DMS153 treated with DMSO at 0.1 percent for 48 hours (cell line): ENCODE measurements around the gene POU2AF3.
"Not testable (repeated sequence)": the region's sequence is repeated elsewhere in the genome, so short reads cannot be mapped to it uniquely, and the experiment has no call there.

Experiments used
- DNase-seq: peaks from one replicate; lab custom pipeline; 2025; ENCODE audit not compliant: unreplicated experiment; lab: John Stamatoyannopoulos, UW

POU2AF3 gene

GRCh38 chr11:111298413-111299100, at the start of gene POU2AF3:
Gene POU2AF3 (plus strand): TSS chr11:111298546. CDS start chr11:111298582, 36 bp downstream.
- no peak for DNase-seq

- no peak for DNase-seq
These were observed 47.4 kb upstream of the POU2AF3 start for GRCh38 chr11:111250936-111251335.

- no peak for DNase-seq
These were observed 45.2 kb upstream of the POU2AF3 start for GRCh38 chr11:111253131-111253530.

GRCh38 chr11:111253630-111254029, 44.7 kb upstream of the POU2AF3 start:
- DNase-seq: no peak

- no peak for DNase-seq
These were observed 40.3 kb upstream of the POU2AF3 start for GRCh38 chr11:111258046-111258445.

- no peak for DNase-seq
These were observed 38.5 kb upstream of the POU2AF3 start for GRCh38 chr11:111259896-111260295.

- DNase-seq: no peak
These were observed 37.5 kb upstream of the POU2AF3 start for GRCh38 chr11:111260811-111261210.

GRCh38 chr11:111264646-111265045, 33.7 kb upstream of the POU2AF3 start:
- DNase-seq: no peak

GRCh38 chr11:111265421-111265820, 32.9 kb upstream of the POU2AF3 start:
- DNase-seq: no peak

GRCh38 chr11:111268303-111268702, 30.0 kb upstream of the POU2AF3 start:
- DNase-seq: not testable (repeated sequence)

GRCh38 chr11:111269146-111269868, 29.0 kb upstream of the POU2AF3 start:
- DNase-seq: no peak

- DNase-seq: no peak
These were observed 25.9 kb upstream of the POU2AF3 start for GRCh38 chr11:111272420-111272819.

- no peak for DNase-seq
These were observed 15.7 kb upstream of the POU2AF3 start for GRCh38 chr11:111282562-111283075.

- DNase-seq: no peak
These were observed 14.3 kb upstream of the POU2AF3 start for GRCh38 chr11:111283945-111284481.

- DNase-seq: no peak
These were observed 12.9 kb upstream of the POU2AF3 start for GRCh38 chr11:111285189-111286091.

GRCh38 chr11:111291764-111292163, 6.6 kb upstream of the POU2AF3 start:
- no peak for DNase-seq

- DNase-seq: not testable (repeated sequence)
These were observed 5.9 kb upstream of the POU2AF3 start for GRCh38 chr11:111292408-111292807.

GRCh38 chr11:111296196-111296595, 2.1 kb upstream of the POU2AF3 start:
- DNase-seq: no peak

- DNase-seq: no peak
These were observed 650 bp upstream of the POU2AF3 start for GRCh38 chr11:111297696-111298095.

GRCh38 chr11:111299101-111300026, 1.0 kb downstream of the POU2AF3 start:
- no peak for DNase-seq
